NCI-H2029 treated with DMSO at 0.1 percent for 48 hours (cell line): ENCODE results near the gene U2AF1L4.

Experiments used
- DNase-seq: peaks from one replicate; lab custom pipeline; 2025; lab: John Stamatoyannopoulos, UW

The U2AF1L4 gene

GRCh38 chr19:35712567-35713505, 32.4 kb downstream of the U2AF1L4 start:
- DNase-seq, result no peak

DNA sequence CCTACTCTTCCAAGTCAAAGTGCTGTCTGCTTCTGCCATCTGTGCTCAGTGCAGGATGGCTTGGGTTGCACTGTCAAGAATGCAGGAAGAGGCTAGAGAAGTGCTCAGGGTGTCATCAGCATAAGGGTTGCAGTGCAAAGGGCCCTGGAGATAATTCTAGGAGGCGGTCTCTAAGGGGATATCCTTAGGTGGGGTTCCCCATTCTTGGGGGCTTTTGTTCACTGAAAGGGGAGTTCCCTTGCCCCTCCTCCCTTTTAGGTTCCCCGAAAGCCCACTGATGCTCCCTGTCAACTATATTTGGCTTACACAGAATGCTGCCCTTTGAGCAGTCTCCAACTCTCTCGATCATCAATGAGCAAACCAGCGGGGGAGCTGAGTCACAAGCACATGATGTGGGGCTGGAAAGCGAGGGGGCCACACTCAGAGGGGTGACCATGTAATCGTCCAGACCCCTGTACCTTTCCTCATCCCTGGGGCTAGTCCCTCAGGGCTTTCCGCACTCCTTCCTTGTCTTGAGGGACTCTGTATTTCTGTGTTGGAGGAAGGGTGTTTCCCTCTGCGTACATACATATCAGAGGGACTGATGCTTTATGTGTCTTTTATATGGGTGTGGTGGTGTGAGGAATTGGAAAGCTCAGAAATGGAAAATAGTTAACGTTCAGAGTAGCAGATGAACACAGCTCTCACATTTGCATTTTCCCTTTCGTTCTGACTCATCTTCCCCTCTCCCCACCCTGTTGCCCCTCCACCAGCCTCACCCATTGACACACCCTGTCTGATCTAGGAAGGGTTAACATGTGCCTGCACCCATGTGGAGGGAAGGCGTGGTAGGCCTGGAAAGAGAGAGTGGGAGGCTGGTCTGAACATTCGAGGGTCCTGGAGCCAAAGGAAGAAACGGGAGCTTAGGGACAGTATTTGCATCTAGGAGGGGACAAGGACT, 34.2 kb downstream of the U2AF1L4 start:
- DNase-seq, result no peak

DNA sequence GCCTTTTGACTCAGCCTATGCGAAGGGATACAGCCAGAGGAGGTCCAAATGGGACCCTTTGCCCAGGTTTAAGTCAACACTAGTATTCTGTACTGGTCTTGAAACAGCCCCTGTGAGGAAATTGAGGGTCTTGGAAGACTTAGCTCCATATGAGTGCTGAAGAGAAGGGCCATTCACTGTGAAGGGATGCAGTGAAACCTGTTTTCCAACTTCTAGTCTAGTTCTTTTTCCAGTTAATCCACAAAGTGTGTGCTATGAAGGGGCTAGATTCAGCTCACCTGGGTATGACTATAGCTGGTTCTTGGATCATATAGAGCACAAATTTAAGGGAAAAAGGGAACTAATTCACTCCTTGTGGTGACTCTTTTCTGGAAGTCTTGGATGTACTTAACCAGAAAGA, 36.8 kb downstream of the U2AF1L4 start:
- DNase-seq, result no peak

GRCh38 chr19:35704218-35704617, 41.0 kb downstream of the U2AF1L4 start, which contains the start of gene ZBTB32:
Gene ZBTB32, plus strand, starts transcription at chr19:35704558. Its CDS starts 10,069 bp downstream, at chr19:35714627.
- no peak for DNase-seq

DNA sequence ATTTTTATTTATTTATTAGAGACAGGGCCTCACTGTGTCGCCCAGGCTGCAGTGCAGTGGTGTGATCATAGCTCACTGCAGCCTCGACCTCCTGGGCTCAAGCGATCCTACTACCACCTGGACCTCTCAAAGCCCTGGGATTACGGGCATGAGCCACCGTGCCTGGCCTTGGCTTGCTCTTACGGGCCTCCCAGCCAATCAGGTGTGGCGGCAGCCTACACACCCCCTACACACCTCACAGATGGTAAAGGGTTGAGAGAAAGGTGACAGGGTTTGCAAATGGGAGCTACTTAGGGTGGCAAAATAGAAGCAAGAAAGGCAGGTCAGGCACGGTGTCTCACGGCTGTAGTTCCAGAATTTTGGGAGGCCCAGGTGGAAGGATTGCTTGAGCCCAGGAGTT, 41.9 kb downstream of the U2AF1L4 start:
- DNase-seq, result no peak

GRCh38 chr19:35702223-35703012, 42.8 kb downstream of the U2AF1L4 start:
- DNase-seq, result peak; percentile 90

DNA sequence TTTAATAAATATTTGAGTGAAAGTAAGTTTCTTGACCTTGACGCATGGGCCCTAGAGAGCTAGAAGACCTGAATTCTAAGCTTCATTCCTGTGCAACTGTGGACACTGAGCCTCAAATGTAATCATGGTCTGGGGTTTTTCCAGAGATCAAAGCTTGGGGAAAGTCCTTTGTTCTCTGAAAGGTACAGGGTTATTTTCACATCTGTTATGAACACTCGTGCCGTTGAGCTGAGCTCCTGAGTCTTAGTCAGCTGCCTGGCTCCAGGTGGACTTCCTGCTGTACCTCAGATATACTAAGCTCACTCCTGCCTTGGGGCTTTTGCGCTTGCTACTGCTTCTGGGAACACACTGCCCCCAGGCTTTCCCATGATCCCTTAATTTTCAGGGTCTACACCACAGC, 48.4 kb downstream of the U2AF1L4 start:
- no peak for DNase-seq

GRCh38 chr19:35695895-35696422, 49.3 kb downstream of the U2AF1L4 start:
- DNase-seq, result no peak

DNA sequence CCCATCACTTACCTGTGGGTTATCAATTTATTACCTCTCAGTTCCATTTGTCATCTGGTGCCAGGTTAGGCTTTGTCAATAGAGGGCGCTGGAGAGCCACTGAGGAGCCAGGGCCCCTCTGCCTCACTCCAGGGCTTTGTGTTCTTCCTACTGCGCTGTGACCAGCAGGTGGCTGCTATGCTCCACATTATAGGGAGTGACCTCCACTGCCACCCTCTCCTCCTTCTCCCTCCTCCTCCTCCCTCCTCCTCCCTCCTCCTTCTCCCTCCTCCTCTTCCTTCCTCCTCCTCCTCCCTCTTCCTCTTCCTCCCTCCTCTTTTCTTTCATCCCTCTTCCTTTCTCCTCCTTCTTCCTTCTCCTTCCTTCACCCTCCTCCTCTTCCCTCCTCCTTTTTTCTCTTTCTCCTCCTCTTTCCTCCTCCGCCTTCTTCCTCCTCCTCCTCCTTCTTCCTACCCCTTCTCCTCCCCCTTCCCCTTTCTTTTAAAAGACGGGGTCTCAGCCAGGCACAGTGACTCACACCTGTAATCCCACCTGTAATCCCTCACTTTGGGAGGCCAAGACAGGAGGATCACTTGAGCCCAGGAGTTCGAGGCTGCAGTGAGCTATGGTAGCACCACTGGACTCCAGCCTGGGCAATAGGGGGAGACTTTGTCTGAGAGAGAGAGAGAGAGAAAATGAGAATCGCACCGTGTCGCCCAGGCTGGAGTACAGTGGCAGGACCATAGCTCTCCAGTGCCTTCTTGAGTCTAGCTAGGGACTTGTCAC, 51.2 kb downstream of the U2AF1L4 start:
- peak; percentile 71 for DNase-seq

DNA sequence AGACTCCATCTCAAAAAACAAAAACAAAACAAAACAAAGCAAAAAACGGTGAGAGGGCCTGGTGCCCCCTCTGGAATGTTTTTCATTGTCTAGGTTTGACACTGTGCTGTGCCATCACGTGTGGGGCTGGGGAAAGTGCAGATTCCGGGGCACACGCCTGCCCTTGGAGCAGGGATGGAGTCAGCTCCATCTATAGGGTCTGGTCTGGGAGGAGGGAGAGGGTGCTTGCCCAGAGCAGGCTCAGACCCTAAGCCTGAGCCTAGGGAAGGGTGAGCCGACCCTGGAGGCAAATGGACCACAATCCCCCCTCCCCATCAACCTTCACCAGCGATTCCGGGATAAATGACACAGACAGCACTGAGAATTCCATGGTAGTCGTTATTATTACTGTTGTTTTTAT, 51.8 kb downstream of the U2AF1L4 start:
- DNase-seq, result no peak
